Prostate gland (tissue), 2 donors: ENCODE data around the gene TUBB4B. TPM values are rescaled to one million over a fixed set of nuclear protein-coding genes. Genes with fewer than 3 reads are reported as not detected.

Source experiments
- DNase-seq: peaks from one replicate; pipeline ENCODE4 v3.0.0-alpha.2; 2019; ENCODE audit warnings: low spot score
- H3K27ac ChIP-seq, 2 donors: fragments of 200-600 bp; sonication (generic); 2 replicates each; pipeline ENCODE4 v1.5.1; 2017 to 2019
- H3K27me3 ChIP-seq: fragments of 200-600 bp; sonication (generic); replicated peaks from 2 replicates; pipeline ENCODE4 v1.5.1; 2019; ENCODE audit not compliant: insufficient read depth
- H3K36me3 ChIP-seq, 2 donors: fragments of 200-600 bp; sonication (generic); 1 replicate in 1 of 2; 2 replicates in 1 of 2; pipeline versions ENCODE4 v1.5.1 to v1.8.1; 2017 to 2019
- H3K4me1 ChIP-seq: fragments of 200-600 bp; sonication (generic); replicated peaks from 2 replicates; pipeline ENCODE4 v1.5.1; 2019
- H3K4me3 ChIP-seq, 2 donors: fragments of 200-600 bp; sonication (generic); 2 replicates each; pipeline ENCODE4 v1.5.1; 2017 to 2019
- H3K9me3 ChIP-seq: fragments of 200-600 bp; sonication (generic); 2 replicates; pipeline ENCODE4 v1.5.1; 2017
- CTCF ChIP-seq, 4 experiments: fragments of 200-600 bp in 2 of 4; fragments of 450-650 bp in 2 of 4; sonication (generic) in 2 of 4; IDR thresholded peaks; 1 replicate in 3 of 4; 2 replicates in 1 of 4; pipeline ENCODE4 v1.5.1; 2016 to 2019; ENCODE audit warnings: antibody characterized with exemption in 4 of 4, mild to moderate bottlenecking in 2 of 4, moderate library complexity in 2 of 4
- POLR2A ChIP-seq: fragments of 450-650 bp; IDR thresholded peaks from one replicate; pipeline ENCODE4 v1.6.1; 2016; ENCODE audit warnings: antibody characterized with exemption, mild to moderate bottlenecking
- POLR2AphosphoS5 ChIP-seq: sonication (generic); formaldehyde crosslinking; IDR thresholded peaks from one replicate; pipeline ENCODE4 v1.6.1; 2017; ENCODE audit warnings: antibody characterized with exemption
- WGBS: methylation state at CpG from one replicate; pipeline ENCODE4 v1.1.5; 2018; 5-methylcytosine and 5-hydroxymethylcytosine counted together
- intact Hi-C: fragments of 100-400 bp; cut with DNase I; formaldehyde crosslinking; loops from one replicate; pipeline ENCODE4 v1.14.2; 2022
- total RNA-seq, 2 donors: library from RNA; depleted of rRNA; stranded (reverse); fragments of >200 nt; gene quantifications; one replicate each; pipeline ENCODE4 v1.1.0, GENCODE V29; 2016

The TUBB4B gene
- total RNA-seq, 2 donors from 2014 or later = 279 to 484 TPM

- Histone ChIP-seq H3K9me3 (no peaks in the 10 kb centered on the region), H3K27me3 (no peaks in the 10 kb centered on the region), H3K4me3 (no peak overlapping the region), H3K4me1 (peaks cover 6% of the 10 kb centered on the region), H3K27ac (no peak overlapping the region), H3K36me3 (peaks cover 0 to 11% of the 10 kb centered on the region in 2 donors)
- intact Hi-C loops = no loop called here
- no peak for DNase-seq
- WGBS = 81% methylated on average over 25 of the region's 25 CpGs
- TF ChIP-seq CTCF (IDR thresholded peaks at IDR 0.05) (no peak), POLR2AphosphoS5 (no peak), POLR2A (no peak)
Observed at GRCh38 chr9:137245450-137246421, 4.6 kb downstream of the TUBB4B start.

DNA sequence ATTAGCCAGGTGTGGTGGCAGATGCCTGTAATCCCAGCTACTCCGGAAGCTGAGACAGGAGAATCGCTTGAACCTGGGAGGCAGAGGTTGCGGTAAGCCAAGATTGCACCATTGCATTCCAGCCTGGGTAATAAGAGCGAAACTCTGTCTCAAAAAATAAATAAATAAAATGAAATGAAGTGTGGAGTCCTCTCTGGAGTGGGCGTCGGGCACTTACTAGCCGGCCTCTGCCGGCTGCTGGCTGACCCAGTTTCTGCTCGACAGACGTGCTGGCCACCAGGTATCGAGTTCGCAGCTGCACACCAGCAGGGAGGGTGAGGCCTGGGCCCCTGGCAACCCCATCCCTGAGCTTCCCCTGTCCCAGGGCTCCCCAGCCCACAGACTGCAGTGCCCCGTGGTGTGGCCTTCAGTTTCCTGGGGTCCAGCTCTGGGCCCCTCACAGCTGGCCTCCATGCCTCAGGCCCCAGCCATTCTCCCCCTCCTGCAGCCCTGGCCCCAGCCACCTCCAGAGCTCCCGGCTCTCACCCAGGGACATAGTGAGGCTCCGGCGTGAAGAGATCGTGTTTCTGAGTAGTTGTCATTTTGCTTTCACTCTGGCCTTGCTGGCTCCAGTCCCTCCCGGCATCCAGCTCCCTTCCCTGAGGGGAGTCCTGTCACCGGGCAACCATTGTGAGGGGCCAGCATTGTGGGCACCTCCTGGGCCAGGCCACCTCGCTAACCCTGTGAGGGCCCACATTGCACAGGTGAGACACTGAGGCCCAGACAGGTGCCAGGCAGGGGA lies 6.2 kb downstream of the TUBB4B start:
- peaks cover 0 to 11% of the 10 kb centered on the region in 2 donors for H3K36me3 ChIP-seq
- no peak overlapping the region for H3K27ac ChIP-seq
- no peaks in the 10 kb centered on the region for H3K9me3 ChIP-seq
- DNase-seq = no peak
- H3K4me1 ChIP-seq = peaks cover 6% of the 10 kb centered on the region
- H3K27me3 ChIP-seq = no peaks in the 10 kb centered on the region
- 58% methylated on average over 20 of the region's 20 CpGs for WGBS
- intact Hi-C loops = no loop called here
- no peak overlapping the region for H3K4me3 ChIP-seq
- TF ChIP-seq POLR2AphosphoS5 = no peak
- TF ChIP-seq CTCF (IDR thresholded peaks at IDR 0.05) = no peak
- TF ChIP-seq POLR2A = no peak

- peaks cover 0 to 8% of the 10 kb centered on the region in 2 donors for H3K36me3 ChIP-seq
- no peak for TF ChIP-seq POLR2AphosphoS5
- TF ChIP-seq CTCF (IDR thresholded peaks at IDR 0.05) = no peak
- TF ChIP-seq POLR2A = no peak
- WGBS = 69% methylated on average over 6 of the region's 6 CpGs
Observed at GRCh38 chr9:137247916-137248175, 6.8 kb downstream of the TUBB4B start.

GRCh38 chr9:137250329-137251193 lies 9.5 kb downstream of the TUBB4B start:
- TF ChIP-seq POLR2AphosphoS5 = no peak
- no peak for TF ChIP-seq CTCF (IDR thresholded peaks at IDR 0.05)
- no peak for TF ChIP-seq POLR2A
- no peak overlapping the region for H3K4me3 ChIP-seq
- H3K27me3 ChIP-seq = no peaks in the 10 kb centered on the region
- no peaks in the 10 kb centered on the region for H3K36me3 ChIP-seq
- H3K27ac ChIP-seq = no peak overlapping the region
- DNase-seq = no peak
- intact Hi-C loops = no loop called here
- H3K4me1 ChIP-seq = no peaks in the 10 kb centered on the region
- no peaks in the 10 kb centered on the region for H3K9me3 ChIP-seq
- 60% methylated on average over 18 of the region's 18 CpGs for WGBS

More at GRCh38 chr9:137247916-137248175, 6.8 kb downstream of the TUBB4B start:
- H3K4me3 ChIP-seq = no peak overlapping the region
- no peak overlapping the region for H3K27ac ChIP-seq
- intact Hi-C loops = no loop called here
- no peaks in the 10 kb centered on the region for H3K9me3 ChIP-seq
- DNase-seq = no peak
- peaks cover 2% of the 10 kb centered on the region for H3K4me1 ChIP-seq
- H3K27me3 ChIP-seq = no peaks in the 10 kb centered on the region
